K562 (cell line): Measurements from ENCODE around the gene PTGIS. TPM values are rescaled to one million over a fixed set of nuclear protein-coding genes. Genes with fewer than 3 reads are reported as not detected.

Experiments
- ATAC-seq: fragments of 200-7000 bp; cut with Tn5 transposase; 3 replicates; pipeline ENCODE4 v1.9.1; 2020; ENCODE audit warnings: moderate library complexity
- BruUV-seq: library from RNA; stranded (reverse); fragments of 400-500 nt; replicated peaks from 2 replicates; lab custom pipeline; 2021; lab: Mats Ljungman, UMichigan
- CTCF ChIA-PET: fragments of 300-600 bp; formaldehyde crosslinking; extraction: SDS; loops from one replicate; lab custom pipeline; 2021; ENCODE audit warnings: low intra/inter-chr PET ratio; lab: Yijun Ruan, JAX
- POLR2A ChIA-PET: fragments of 300-600, 350-650 bp; sonication (Branson Sonifier 250); formaldehyde crosslinking; extraction: SDS; loops from one replicate; lab custom pipeline; 2021; ENCODE audit warnings: antibody characterized with exemption, inconsistent platforms; lab: Yijun Ruan, JAX
- DNase-seq, 4 experiments: peaks; one replicate each; pipeline versions ENCODE4 v3.0.0 to v3.0.0-alpha.2; 2011 to 2018; ENCODE audit warnings: low spot score in 3 of 4, mixed read lengths in 3 of 4; ENCODE audit errors: extremely low read depth in 1 of 4
- FAIRE-seq: peaks from 2 replicates; lab custom pipeline; 2011; peaks lifted over from hg19 to GRCh38; lab: Jason Lieb, UNC
- H2AFZ ChIP-seq: 2 replicates; pipeline ENCODE4 v1.6.0; 2011; ENCODE audit warnings: low read depth, low read length, control low read depth, inconsistent platforms
- H3K27ac ChIP-seq: fragments of 200-600 bp; 3 replicates; pipeline ENCODE4 v1.8.0; 2011; ENCODE audit warnings: low read depth, mild to moderate bottlenecking, control low read depth, inconsistent platforms, low read length, moderate library complexity, mixed read lengths; ENCODE audit errors: extremely low read depth
- H3K27me3 ChIP-seq, 2 experiments: fragments of 300-600 bp in 1 of 2; 2 replicates in 1 of 2; 3 replicates in 1 of 2; pipeline versions ENCODE4 v1.6.0 to v1.8.0; 2011; ENCODE audit warnings: inconsistent platforms in 2 of 2, low read length in 2 of 2, mild to moderate bottlenecking in 1 of 2, mixed read lengths in 1 of 2, moderate library complexity in 1 of 2; ENCODE audit not compliant: control insufficient read depth in 2 of 2, insufficient read depth in 2 of 2
- H3K36me3 ChIP-seq: fragments of 300-600 bp; 3 replicates; pipeline ENCODE4 v1.8.0; 2011; ENCODE audit warnings: mild to moderate bottlenecking, low read length, inconsistent platforms; ENCODE audit not compliant: control insufficient read depth, insufficient read depth
- H3K4me1 ChIP-seq, 2 experiments: fragments of 200-600 bp in 1 of 2; replicated peaks in 1 of 2; 2 replicates in 1 of 2; 3 replicates in 1 of 2; pipeline versions ENCODE4 v1.5.1 to v1.8.0; 2011; ENCODE audit warnings: inconsistent platforms in 2 of 2, low read length in 2 of 2, mild to moderate bottlenecking in 1 of 2, mixed read lengths in 1 of 2, moderate library complexity in 1 of 2; ENCODE audit not compliant: control insufficient read depth in 2 of 2, insufficient read depth in 2 of 2
- H3K4me2 ChIP-seq: 2 replicates; pipeline ENCODE4 v1.6.1; 2011; ENCODE audit warnings: low read length, control low read depth, inconsistent platforms, mixed read lengths; ENCODE audit not compliant: insufficient read depth
- H3K4me3 ChIP-seq: fragments of 200-600 bp; sonication (generic), shearing (Covaris generic); 2 replicates; pipeline ENCODE4 v1.5.1; 2016; ENCODE audit warnings: control low read depth, inconsistent platforms
- H3K79me2 ChIP-seq: fragments of 200-600 bp; 3 replicates; pipeline ENCODE4 v1.8.0; 2011; ENCODE audit warnings: low read length, inconsistent platforms; ENCODE audit not compliant: control insufficient read depth, insufficient read depth
- H3K9ac ChIP-seq, 2 experiments: 2 replicates each; pipeline versions ENCODE4 v1.6.0 to v1.6.1; 2011; ENCODE audit warnings: low read depth in 2 of 2, low read length in 2 of 2, control low read depth in 1 of 2, inconsistent platforms in 1 of 2, mild to moderate bottlenecking in 1 of 2, mixed read lengths in 1 of 2; ENCODE audit not compliant: insufficient read depth in 1 of 2
- H3K9me1 ChIP-seq: one replicate; pipeline ENCODE4 v1.6.0; 2011; ENCODE audit warnings: inconsistent platforms, mild to moderate bottlenecking, low read length, moderate library complexity; ENCODE audit not compliant: control insufficient read depth, insufficient read depth
- H3K9me3 ChIP-seq: replicated peaks from 2 replicates; pipeline ENCODE4 v1.5.1; 2011; ENCODE audit warnings: low read depth, low read length, inconsistent platforms; ENCODE audit not compliant: control insufficient read depth, insufficient read depth
- H4K20me1 ChIP-seq: replicated peaks from 2 replicates; pipeline ENCODE4 v1.6.1; 2011; ENCODE audit warnings: low read length, inconsistent platforms, mixed read lengths; ENCODE audit not compliant: control insufficient read depth, insufficient read depth
- ERF ChIP-seq: fragments of 450-650 bp; formaldehyde crosslinking; IDR thresholded peaks from 2 replicates; pipeline ENCODE4 v1.4.0; 2020; ENCODE audit warnings: mild to moderate bottlenecking, mixed read lengths
- TAL1 ChIP-seq: fragments of 450-650 bp; IDR thresholded peaks from 2 replicates; pipeline ENCODE4 v1.6.1; 2016; ENCODE audit warnings: mild to moderate bottlenecking
- WGBS: fragments of 100-300 bp; shearing (Covaris generic); methylation state at CpG from one replicate; pipeline ENCODE4 v1.1.6; 2016; ENCODE audit warnings: low coverage, mixed read lengths; ENCODE audit not compliant: insufficient coverage; ENCODE audit errors: missing lambda C conversion rate; 5-methylcytosine and 5-hydroxymethylcytosine counted together
- in situ Hi-C: fragments of 300-500 bp; cut with MboI; formaldehyde crosslinking; loops from 4 replicates; pipeline ENCODE4 v1.15.0; 2018; ENCODE audit warnings: inconsistent platforms, mixed read lengths
- intact Hi-C: fragments of 100-400 bp; cut with micrococcal nuclease; formaldehyde crosslinking; loops from 2 replicates; pipeline ENCODE4 v1.14.2; 2022
- polyA plus RNA-seq, 8 experiments: library from polyadenylated mRNA; depleted of rRNA in 4 of 8; stranded (reverse) in 5 of 8; unstranded in 3 of 8; fragments of >200 nt; fragmentation: Nextera tagmentation in 2 of 8; fragmentation: Illumina TruSeq in 1 of 8; extraction: Ambion mirVana in 2 of 8; extraction: Trizol in 1 of 8; gene quantifications; 2 replicates each; pipeline versions ENCODE4 v1.2.1 to v1.2.3, GENCODE V29; 2011 to 2014; ENCODE audit warnings: inconsistent platforms in 1 of 8, missing spikeins in 1 of 8
- total RNA-seq, 7 experiments: library from RNA; depleted of rRNA in 6 of 7; stranded (reverse); fragments of >200 nt in 6 of 7; fragmentation: Illumina TruSeq in 2 of 7; extraction: Trizol in 2 of 7; gene quantifications; 2 replicates each; pipeline versions ENCODE4 v1.2.1 to v1.2.3, GENCODE V29; 2011 to 2021; ENCODE audit warnings: low replicate concordance in 1 of 7
- TF ChIP-seq, protein P1 (sequence below): fragments of 200-400 bp; formaldehyde crosslinking; IDR thresholded peaks from 2 replicates; pipeline ENCODE4 v1.6.1; 2017; ENCODE audit warnings: mild to moderate bottlenecking, low read depth, low read length, moderate library complexity

Gene PTGIS
- total and polyA plus RNA-seq, 9 of the 15 experiments (the other 6 are each of a cell fraction or from before 2014, with no cell fraction given): not detected

DNA sequence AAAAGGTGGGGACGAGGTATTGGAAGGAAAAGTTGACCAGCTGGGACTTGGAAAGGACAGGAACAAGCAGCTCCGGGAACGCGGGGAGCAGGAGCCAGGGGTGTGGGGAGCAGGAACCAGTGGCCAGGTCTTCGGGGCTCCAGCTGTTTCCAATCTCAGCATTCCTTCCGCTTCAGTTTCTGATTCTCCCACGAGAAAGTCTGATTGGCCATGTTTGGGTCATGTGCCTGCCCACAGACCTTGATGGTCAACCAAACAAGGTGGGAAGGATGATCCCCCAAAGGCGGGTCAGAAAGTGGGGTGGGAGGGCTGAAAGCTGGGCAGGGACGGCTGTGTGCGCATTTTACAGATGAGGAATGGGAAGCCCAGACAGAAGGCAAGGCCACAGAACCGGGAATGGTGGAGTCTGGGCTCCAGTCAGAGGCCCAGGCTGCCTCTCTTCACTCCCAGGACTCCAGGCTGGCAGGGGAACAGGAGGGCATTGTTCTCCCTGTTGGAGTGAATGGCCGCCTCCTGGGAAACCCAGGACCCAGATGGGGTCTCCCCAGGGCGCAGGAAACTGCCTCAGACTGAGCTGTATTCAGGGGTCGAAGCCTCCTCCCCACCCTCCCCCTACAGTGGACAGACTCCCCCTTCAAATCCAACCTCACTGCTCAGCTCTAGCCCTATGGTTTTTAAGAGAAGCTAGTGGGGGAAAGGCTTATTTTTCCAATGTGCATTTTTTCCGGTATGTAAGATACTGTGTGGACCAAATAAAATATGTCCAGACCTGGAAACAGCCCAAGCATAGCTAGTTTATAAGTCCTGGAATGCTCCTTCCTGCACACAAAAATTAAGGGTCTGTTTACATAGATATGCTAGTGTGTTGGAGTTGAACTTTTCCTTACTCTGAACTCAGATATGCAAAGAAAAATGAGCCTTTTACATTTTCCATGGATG is 12.2 kb upstream of the PTGIS start:
- ChIA-PET CTCF (no interaction called here), POLR2A (interaction anchor here (1.1 kb wide), 1 partner anchor 9 kb away, joined by 4 read pairs; no protein-coding TSS in a partner anchor)
- WGBS: under 1% methylated on average over 15 of the region's 15 CpGs
- no peaks in the 10 kb centered on the region for H3K9me1 ChIP-seq
- FAIRE-seq: no peak
- ATAC-seq: no peak
- intact Hi-C loops (no loop called here), in situ Hi-C loops (no loop called here)
- no peak overlapping the region for H3K4me2 ChIP-seq
- no peak overlapping the region for H2AFZ ChIP-seq
- no peaks in the 10 kb centered on the region for H3K79me2 ChIP-seq
- no peaks in the 10 kb centered on the region for H3K36me3 ChIP-seq
- H3K9me3 ChIP-seq: peaks cover 7% of the 10 kb centered on the region; the same call in 1 of the 2 replicates
- 0 out of 2 replicates have a peak, but pooled peaks cover 5% of the 10 kb centered on the region for H4K20me1 ChIP-seq
- H3K4me3 ChIP-seq: no peak overlapping the region
- no peak overlapping the region for H3K9ac ChIP-seq
- DNase-seq: no peak
- BruUV-seq: no TSS peak
- TF ChIP-seq ERF (no peak), TAL1 (no peak)
- TF ChIP-seq, protein P1, sequence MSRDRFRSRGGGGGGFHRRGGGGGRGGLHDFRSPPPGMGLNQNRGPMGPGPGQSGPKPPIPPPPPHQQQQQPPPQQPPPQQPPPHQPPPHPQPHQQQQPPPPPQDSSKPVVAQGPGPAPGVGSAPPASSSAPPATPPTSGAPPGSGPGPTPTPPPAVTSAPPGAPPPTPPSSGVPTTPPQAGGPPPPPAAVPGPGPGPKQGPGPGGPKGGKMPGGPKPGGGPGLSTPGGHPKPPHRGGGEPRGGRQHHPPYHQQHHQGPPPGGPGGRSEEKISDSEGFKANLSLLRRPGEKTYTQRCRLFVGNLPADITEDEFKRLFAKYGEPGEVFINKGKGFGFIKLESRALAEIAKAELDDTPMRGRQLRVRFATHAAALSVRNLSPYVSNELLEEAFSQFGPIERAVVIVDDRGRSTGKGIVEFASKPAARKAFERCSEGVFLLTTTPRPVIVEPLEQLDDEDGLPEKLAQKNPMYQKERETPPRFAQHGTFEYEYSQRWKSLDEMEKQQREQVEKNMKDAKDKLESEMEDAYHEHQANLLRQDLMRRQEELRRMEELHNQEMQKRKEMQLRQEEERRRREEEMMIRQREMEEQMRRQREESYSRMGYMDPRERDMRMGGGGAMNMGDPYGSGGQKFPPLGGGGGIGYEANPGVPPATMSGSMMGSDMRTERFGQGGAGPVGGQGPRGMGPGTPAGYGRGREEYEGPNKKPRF: no peak
- TF ChIP-seq, all 486 proteins: peak for 0
- no peak overlapping the region for H3K27ac ChIP-seq
- peaks cover 24 to 39% of the 10 kb centered on the region in 2 experiments for H3K27me3 ChIP-seq
- H3K4me1 ChIP-seq: peaks cover 3 to 8% of the 10 kb centered on the region in 2 experiments; a peak in 4 of 5 replicates
